ENCODE data around the gene LPCAT2. TPM values are rescaled to one million over a fixed set of nuclear protein-coding genes. Genes with fewer than 3 reads are reported as not detected.

Gene LPCAT2
- polyA plus RNA-seq, 2 of the 4 experiments (the other 2 are of a cell fraction) = 8.0 to 16.3 TPM

DNA sequence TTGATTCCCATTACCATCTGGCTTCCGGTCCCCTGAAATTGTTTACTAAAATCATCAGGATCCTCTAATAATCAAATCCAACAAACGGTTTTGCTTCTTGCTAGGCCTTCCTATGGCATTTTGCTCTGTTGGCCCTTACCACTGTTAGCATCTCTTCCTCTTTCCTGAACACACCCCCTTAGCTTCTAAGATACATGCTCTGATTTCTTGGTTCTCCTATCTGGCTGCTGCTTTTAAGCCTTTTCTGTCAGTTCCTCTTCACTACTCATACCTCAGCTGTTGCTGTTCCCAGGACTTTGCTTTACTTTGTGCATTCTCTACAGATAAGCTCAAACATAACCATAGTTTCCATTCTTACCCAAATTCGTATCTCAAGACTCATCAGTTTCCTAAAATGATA, 69.0 kb downstream of the LPCAT2 start:
- H3K4me1 ChIP-seq = no peaks in the 10 kb centered on the region
- H3K4me2 ChIP-seq = no peak overlapping the region
- no peak overlapping the region for H3K27ac ChIP-seq
- ChIA-PET POLR2A (no interaction called here), CTCF (no interaction called here)
- FAIRE-seq (no peak), ATAC-seq (no peak), DNase-seq (ENCODE audit: low read depth in 1 of 2, low spot score in 1 of 2) (no peak)
- TF ChIP-seq ATOH8 (CRISPR knock-in tag; IDR thresholded peaks at IDR 0.05; ENCODE audit: low read depth) (no peak), SREBF2 (IDR thresholded peaks at IDR 0.05) (no peak), GATA3 (IDR thresholded peaks at IDR 0.05; ENCODE audit: borderline replicate concordance) (no peak), POLR2AphosphoS2 (conservative IDR thresholded peaks at IDR 0.05; ENCODE audit: low read length) (no peak)
- H3K4me3 ChIP-seq = no peak overlapping the region
- 39% methylated on average over 3 of the region's 3 CpGs for WGBS (ENCODE audit: missing lambda C conversion rate)
- H3K9me3 ChIP-seq = no peaks in the 10 kb centered on the region

DNA sequence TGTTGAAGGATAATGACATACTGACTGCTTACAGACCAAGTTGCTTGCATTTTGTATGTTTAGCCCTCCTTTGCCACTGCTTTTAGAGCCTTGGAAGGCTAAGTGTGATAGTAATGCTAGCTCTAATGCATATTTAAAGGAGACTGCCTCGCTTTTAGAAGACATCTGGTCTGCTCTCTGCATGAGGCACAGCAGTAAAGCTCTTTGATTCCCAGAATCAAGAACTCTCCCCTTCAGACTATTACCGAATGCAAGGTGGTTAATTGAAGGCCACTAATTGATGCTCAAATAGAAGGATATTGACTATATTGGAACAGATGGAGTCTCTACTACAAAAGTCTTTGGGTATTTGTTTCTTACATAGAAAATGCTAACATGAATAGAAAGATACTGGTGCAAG, 76.8 kb downstream of the LPCAT2 start:
- H3K4me3 ChIP-seq = no peak overlapping the region
- ATAC-seq (no peak), DNase-seq (ENCODE audit: low read depth in 1 of 2, low spot score in 1 of 2) (no peak), FAIRE-seq (no peak)
- no peaks in the 10 kb centered on the region for H3K4me1 ChIP-seq
- WGBS (ENCODE audit: missing lambda C conversion rate) = 57% methylated on average over 2 of the region's 2 CpGs
- TF ChIP-seq SREBF2 (IDR thresholded peaks at IDR 0.05) (no peak), EHMT2 (IDR thresholded peaks at IDR 0.05; ENCODE audit: low read depth) (no peak), ZC3H11A (IDR thresholded peaks at IDR 0.05) (no peak), TP53 (CRISPR knock-in tag; IDR thresholded peaks at IDR 0.05) (no peak), NFE2L2 (conservative IDR thresholded peaks at IDR 0.05; ENCODE audit: low read length) (no peak), HEYL (CRISPR knock-in tag; IDR thresholded peaks at IDR 0.05) (no peak), FOSB (CRISPR knock-in tag; IDR thresholded peaks at IDR 0.05) (no peak), HOXB5 (CRISPR knock-in tag; IDR thresholded peaks at IDR 0.05) (no peak)
- TF ChIP-seq, protein P1, sequence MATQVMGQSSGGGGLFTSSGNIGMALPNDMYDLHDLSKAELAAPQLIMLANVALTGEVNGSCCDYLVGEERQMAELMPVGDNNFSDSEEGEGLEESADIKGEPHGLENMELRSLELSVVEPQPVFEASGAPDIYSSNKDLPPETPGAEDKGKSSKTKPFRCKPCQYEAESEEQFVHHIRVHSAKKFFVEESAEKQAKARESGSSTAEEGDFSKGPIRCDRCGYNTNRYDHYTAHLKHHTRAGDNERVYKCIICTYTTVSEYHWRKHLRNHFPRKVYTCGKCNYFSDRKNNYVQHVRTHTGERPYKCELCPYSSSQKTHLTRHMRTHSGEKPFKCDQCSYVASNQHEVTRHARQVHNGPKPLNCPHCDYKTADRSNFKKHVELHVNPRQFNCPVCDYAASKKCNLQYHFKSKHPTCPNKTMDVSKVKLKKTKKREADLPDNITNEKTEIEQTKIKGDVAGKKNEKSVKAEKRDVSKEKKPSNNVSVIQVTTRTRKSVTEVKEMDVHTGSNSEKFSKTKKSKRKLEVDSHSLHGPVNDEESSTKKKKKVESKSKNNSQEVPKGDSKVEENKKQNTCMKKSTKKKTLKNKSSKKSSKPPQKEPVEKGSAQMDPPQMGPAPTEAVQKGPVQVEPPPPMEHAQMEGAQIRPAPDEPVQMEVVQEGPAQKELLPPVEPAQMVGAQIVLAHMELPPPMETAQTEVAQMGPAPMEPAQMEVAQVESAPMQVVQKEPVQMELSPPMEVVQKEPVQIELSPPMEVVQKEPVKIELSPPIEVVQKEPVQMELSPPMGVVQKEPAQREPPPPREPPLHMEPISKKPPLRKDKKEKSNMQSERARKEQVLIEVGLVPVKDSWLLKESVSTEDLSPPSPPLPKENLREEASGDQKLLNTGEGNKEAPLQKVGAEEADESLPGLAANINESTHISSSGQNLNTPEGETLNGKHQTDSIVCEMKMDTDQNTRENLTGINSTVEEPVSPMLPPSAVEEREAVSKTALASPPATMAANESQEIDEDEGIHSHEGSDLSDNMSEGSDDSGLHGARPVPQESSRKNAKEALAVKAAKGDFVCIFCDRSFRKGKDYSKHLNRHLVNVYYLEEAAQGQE (IDR thresholded peaks at IDR 0.05) = no peak
- H3K9me3 ChIP-seq = no peaks in the 10 kb centered on the region
- ChIA-PET POLR2A (no interaction called here), CTCF (no interaction called here)
- H3K4me2 ChIP-seq = no peak overlapping the region
- no peak overlapping the region for H3K27ac ChIP-seq

GRCh38 chr16:55588799-55589198, 79.9 kb downstream of the LPCAT2 start:
- no peak for TF ChIP-seq NPAS2 (CRISPR knock-in tag; IDR thresholded peaks at IDR 0.05; ENCODE audit: borderline replicate concordance)
- no peak for TF ChIP-seq HMGXB4 (CRISPR knock-in tag; IDR thresholded peaks at IDR 0.05; ENCODE audit: borderline replicate concordance)
- TF ChIP-seq EHMT2 (IDR thresholded peaks at IDR 0.05; ENCODE audit: low read depth) = no peak
- ATAC-seq (no peak), FAIRE-seq (no peak), DNase-seq (ENCODE audit: low read depth in 1 of 2, low spot score in 1 of 2) (no peak)
- no peaks in the 10 kb centered on the region for H3K9me3 ChIP-seq
- no peak overlapping the region for H3K4me2 ChIP-seq
- H3K27ac ChIP-seq = no peak overlapping the region
- no peaks in the 10 kb centered on the region for H3K4me1 ChIP-seq
- ChIA-PET CTCF (no interaction called here), POLR2A (no interaction called here)
- no peak overlapping the region for H3K4me3 ChIP-seq
- 65% methylated on average over 6 of the region's 6 CpGs for WGBS (ENCODE audit: missing lambda C conversion rate)

GRCh38 chr16:55592306-55592705, 83.4 kb downstream of the LPCAT2 start:
- Histone ChIP-seq H3K4me1 (no peaks in the 10 kb centered on the region), H3K27ac (no peak overlapping the region), H3K4me3 (no peak overlapping the region), H3K4me2 (no peak overlapping the region), H3K9me3 (no peaks in the 10 kb centered on the region)
- no peak for ATAC-seq
- no peak for DNase-seq (ENCODE audit: low read depth in 1 of 2, low spot score in 1 of 2)
- CTCF ChIA-PET = no interaction called here
- POLR2A ChIA-PET = no interaction called here
- FAIRE-seq = no peak
- TF ChIP-seq HEYL (CRISPR knock-in tag; IDR thresholded peaks at IDR 0.05) = no peak
- TF ChIP-seq CHD2 (IDR thresholded peaks at IDR 0.05; ENCODE audit: low read length, partially characterized antibody) = no peak
- no peak for TF ChIP-seq JUN (IDR thresholded peaks at IDR 0.05)
- TF ChIP-seq HDAC2 (IDR thresholded peaks at IDR 0.05) = no peak
- TF ChIP-seq RNF2 (IDR thresholded peaks at IDR 0.05; ENCODE audit: borderline replicate concordance, low read depth) = no peak
- TF ChIP-seq, protein P1 (IDR thresholded peaks at IDR 0.05) = no peak
- TF ChIP-seq ZC3H11A (IDR thresholded peaks at IDR 0.05) = no peak
- TF ChIP-seq EP300 (IDR thresholded peaks at IDR 0.05) = no peak
- TF ChIP-seq, protein P2, sequence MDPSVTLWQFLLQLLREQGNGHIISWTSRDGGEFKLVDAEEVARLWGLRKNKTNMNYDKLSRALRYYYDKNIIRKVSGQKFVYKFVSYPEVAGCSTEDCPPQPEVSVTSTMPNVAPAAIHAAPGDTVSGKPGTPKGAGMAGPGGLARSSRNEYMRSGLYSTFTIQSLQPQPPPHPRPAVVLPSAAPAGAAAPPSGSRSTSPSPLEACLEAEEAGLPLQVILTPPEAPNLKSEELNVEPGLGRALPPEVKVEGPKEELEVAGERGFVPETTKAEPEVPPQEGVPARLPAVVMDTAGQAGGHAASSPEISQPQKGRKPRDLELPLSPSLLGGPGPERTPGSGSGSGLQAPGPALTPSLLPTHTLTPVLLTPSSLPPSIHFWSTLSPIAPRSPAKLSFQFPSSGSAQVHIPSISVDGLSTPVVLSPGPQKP (IDR thresholded peaks at IDR 0.05; ENCODE audit: low read depth, low read length) = no peak
